H1 (cell line): ENCODE data around the gene CORO1A. TPM values are rescaled to one million over a fixed set of nuclear protein-coding genes. Genes with fewer than 3 reads are reported as not detected.
"Not testable (repeated sequence)": the region's sequence is repeated elsewhere in the genome, so short reads cannot be mapped to it uniquely, and the experiment has no call there.

Experiments
- CTCF ChIA-PET: fragments of 300-600 bp; sonication (Branson Sonifier 250); formaldehyde crosslinking; loops from one replicate; lab custom pipeline; 2021; ENCODE audit not compliant: partially characterized antibody; lab: Charles Lee
- POLR2A ChIA-PET: fragments of 300-600 bp; sonication (Branson Sonifier 250); formaldehyde crosslinking; loops from one replicate; lab custom pipeline; 2021; ENCODE audit warnings: inconsistent platforms; ENCODE audit not compliant: partially characterized antibody; lab: Charles Lee
- DNase-seq, 2 experiments: peaks; one replicate each; pipeline versions ENCODE4 v3.0.0 to v3.0.0-alpha.2; 2010 to 2022; ENCODE audit warnings: low spot score in 2 of 2, low read depth in 1 of 2, mixed read lengths in 1 of 2
- FAIRE-seq: peaks from 2 replicates; lab custom pipeline; 2011; peaks lifted over from hg19 to GRCh38; lab: Jason Lieb, UNC
- H2AFZ ChIP-seq: 2 replicates; pipeline ENCODE4 v1.8.1; 2012; ENCODE audit warnings: low read length, inconsistent platforms
- H2AK5ac ChIP-seq: 2 replicates; pipeline ENCODE4 v1.6.1; 2013; ENCODE audit warnings: low read depth, low read length
- H2BK120ac ChIP-seq: replicated peaks from 2 replicates; pipeline ENCODE3; 2013; ENCODE audit warnings: low read depth, low read length, inconsistent platforms
- H2BK12ac ChIP-seq: 2 replicates; pipeline ENCODE4 v1.6.1; 2013; ENCODE audit warnings: low read depth, low read length
- H2BK15ac ChIP-seq: 2 replicates; pipeline ENCODE4 v1.6.1; 2013; ENCODE audit warnings: low read length
- H2BK20ac ChIP-seq: 2 replicates; pipeline ENCODE4 v1.6.1; 2013; ENCODE audit warnings: low read length
- H2BK5ac ChIP-seq: 2 replicates; pipeline ENCODE4 v1.6.1; 2013; ENCODE audit warnings: low read depth, low read length
- H3K14ac ChIP-seq: 2 replicates; pipeline ENCODE4 v1.6.1; 2013; ENCODE audit warnings: inconsistent platforms; ENCODE audit not compliant: insufficient read length
- H3K18ac ChIP-seq: 2 replicates; pipeline ENCODE4 v1.6.1; 2013; ENCODE audit warnings: low read length; ENCODE audit errors: extremely low read depth
- H3K23ac ChIP-seq: 2 replicates; pipeline ENCODE4 v1.6.1; 2013; ENCODE audit warnings: inconsistent platforms; ENCODE audit not compliant: insufficient read length
- H3K23me2 ChIP-seq: 2 replicates; pipeline ENCODE4 v1.6.1; 2013; ENCODE audit warnings: low read depth, low read length
- H3K27ac ChIP-seq: 2 replicates; pipeline ENCODE4 v1.6.1; 2011; ENCODE audit warnings: low read depth, low read length, inconsistent platforms
- H3K27me3 ChIP-seq, 4 experiments: replicated peaks in 1 of 4; 1 replicate in 1 of 4; 2 replicates in 3 of 4; pipeline versions ENCODE4 v1.6.1 to v1.8.1; 2011 to 2013; ENCODE audit warnings: low read length in 3 of 4, mild to moderate bottlenecking in 3 of 4, inconsistent platforms in 2 of 4, mixed read lengths in 2 of 4, moderate library complexity in 1 of 4; ENCODE audit not compliant: control insufficient read depth in 3 of 4, insufficient read depth in 3 of 4; ENCODE audit errors: extremely low read depth in 1 of 4
- H3K36me3 ChIP-seq, 4 experiments: 2 replicates each; pipeline versions ENCODE4 v1.6.1 to v1.8.1; 2011 to 2013; ENCODE audit warnings: mild to moderate bottlenecking in 4 of 4, low read length in 3 of 4, moderate library complexity in 2 of 4, control low read depth in 1 of 4, inconsistent platforms in 1 of 4; ENCODE audit not compliant: insufficient read depth in 4 of 4, control insufficient read depth in 2 of 4
- H3K4ac ChIP-seq: replicated peaks from 2 replicates; pipeline ENCODE3; 2013; ENCODE audit warnings: low read length, low read depth, mixed read lengths, inconsistent platforms; ENCODE audit not compliant: insufficient read length
- H3K4me1 ChIP-seq, 4 experiments: replicated peaks in 1 of 4; 1 replicate in 1 of 4; 2 replicates in 3 of 4; pipeline versions ENCODE4 v1.6.1 to v1.8.1; 2011 to 2013; ENCODE audit warnings: low read length in 3 of 4, inconsistent platforms in 2 of 4, mixed read lengths in 1 of 4; ENCODE audit not compliant: insufficient read depth in 4 of 4, control insufficient read depth in 3 of 4
- H3K4me2 ChIP-seq, 2 experiments: 2 replicates each; pipeline versions ENCODE4 v1.6.1 to v1.8.1; 2011 to 2013; ENCODE audit warnings: low read depth in 2 of 2, low read length in 2 of 2, control low read depth in 1 of 2, inconsistent platforms in 1 of 2, mild to moderate bottlenecking in 1 of 2; ENCODE audit not compliant: insufficient read depth in 1 of 2
- H3K4me3 ChIP-seq, 4 experiments: fragments of 200-600, 300-600 bp in 1 of 4; sonication (generic), shearing (Covaris generic), sonication (Bioruptor Twin) in 1 of 4; 2 replicates each; pipeline versions ENCODE4 v1.5.1 to v1.8.1; 2011 to 2016; ENCODE audit warnings: low read length in 4 of 4, low read depth in 3 of 4, control low read depth in 2 of 4, inconsistent platforms in 2 of 4, mild to moderate bottlenecking in 2 of 4, mixed read lengths in 1 of 4, moderate library complexity in 1 of 4; ENCODE audit not compliant: insufficient read depth in 2 of 4; ENCODE audit errors: extremely low read depth in 1 of 4
- H3K56ac ChIP-seq: replicated peaks from 2 replicates; pipeline ENCODE3; 2013; ENCODE audit warnings: low read depth, mild to moderate bottlenecking, mixed read lengths, low read length, inconsistent platforms; ENCODE audit not compliant: insufficient read length
- H3K79me1 ChIP-seq: 2 replicates; pipeline ENCODE4 v1.6.1; 2013; ENCODE audit warnings: low read depth, low read length, control low read depth
- H3K79me2 ChIP-seq, 2 experiments: 2 replicates each; pipeline versions ENCODE4 v1.6.1 to v1.8.1; 2012 to 2013; ENCODE audit warnings: low read length in 2 of 2, mild to moderate bottlenecking in 2 of 2, inconsistent platforms in 1 of 2; ENCODE audit not compliant: insufficient read depth in 2 of 2, control insufficient read depth in 1 of 2
- H3K9ac ChIP-seq, 4 experiments: replicated peaks in 1 of 4; 1 replicate in 1 of 4; 2 replicates in 3 of 4; pipeline versions ENCODE4 v1.6.1 to v1.8.1; 2011 to 2013; ENCODE audit warnings: low read depth in 3 of 4, low read length in 3 of 4, control low read depth in 2 of 4, mild to moderate bottlenecking in 2 of 4, moderate library complexity in 2 of 4, inconsistent platforms in 1 of 4; ENCODE audit errors: extremely low read depth in 1 of 4
- H3K9me3 ChIP-seq, 2 experiments: 2 replicates each; pipeline versions ENCODE4 v1.6.1 to v1.8.1; 2012 to 2013; ENCODE audit warnings: mild to moderate bottlenecking in 2 of 2, moderate library complexity in 2 of 2, control low read depth in 1 of 2, inconsistent platforms in 1 of 2, low read depth in 1 of 2, low read length in 1 of 2, mixed read lengths in 1 of 2; ENCODE audit not compliant: insufficient read depth in 2 of 2
- H4K20me1 ChIP-seq, 2 experiments: replicated peaks in 1 of 2; 2 replicates each; pipeline versions ENCODE3 to v1.8.1; 2011 to 2013; ENCODE audit warnings: inconsistent platforms in 2 of 2, low read length in 2 of 2, mild to moderate bottlenecking in 1 of 2; ENCODE audit not compliant: insufficient read depth in 2 of 2, control insufficient read depth in 1 of 2
- H4K5ac ChIP-seq: 2 replicates; pipeline ENCODE4 v1.6.1; 2013; ENCODE audit warnings: low read length, low read depth, mixed read lengths, inconsistent platforms; ENCODE audit not compliant: insufficient read length
- H4K8ac ChIP-seq: 2 replicates; pipeline ENCODE4 v1.8.0; 2013; ENCODE audit warnings: mild to moderate bottlenecking, moderate library complexity, low read length, inconsistent platforms; ENCODE audit not compliant: insufficient read depth; ENCODE audit errors: extremely low read depth
- H4K91ac ChIP-seq: replicated peaks from 2 replicates; pipeline ENCODE3; 2013; ENCODE audit warnings: low read length, mixed read lengths, inconsistent platforms; ENCODE audit not compliant: insufficient read length
- WGBS, 2 experiments: shearing (Covaris generic) in 1 of 2; methylation state at CpG; one replicate each; pipeline versions ENCODE4 v1.1.6 to v1.1.7; 2013 to 2015; ENCODE audit warnings: low lambda C conversion rate in 2 of 2, mixed read lengths in 2 of 2, inconsistent platforms in 1 of 2, low coverage in 1 of 2, missing lambda C conversion rate in 1 of 2; ENCODE audit not compliant: insufficient replicate concordance in 2 of 2, insufficient coverage in 1 of 2, insufficient read length in 1 of 2; ENCODE audit errors: extremely low coverage in 1 of 2, missing lambda C conversion rate in 1 of 2; 5-methylcytosine and 5-hydroxymethylcytosine counted together
- polyA plus RNA-seq, 7 experiments: library from polyadenylated mRNA; depleted of rRNA in 3 of 7; stranded (reverse) in 5 of 7; unstranded in 2 of 7; fragments of >200 nt in 5 of 7; fragments of 200-250 nt in 2 of 7; gene quantifications; 1 replicate in 5 of 7; 2 replicates in 1 of 7; 4 replicates in 1 of 7; pipeline versions ENCODE4 v1.2.1 to v1.2.3, GENCODE V29; 2011 to 2013; ENCODE audit warnings: missing spikeins in 2 of 7, mixed read lengths in 2 of 7
- total RNA-seq: library from RNA; stranded (reverse); fragmentation: NEBNext Ultra II Directional; extraction: Animal tissue kit (Norgen Biotek cat#: 25700); gene quantifications from 2 replicates; pipeline ENCODE4 v1.2.1, GENCODE V29; 2021

The CORO1A gene
- total and polyA plus RNA-seq, 2 of the 8 experiments (the other 6 are each of a cell fraction or from before 2014, with no cell fraction given) = 10.9 to 11.7 TPM

DNA sequence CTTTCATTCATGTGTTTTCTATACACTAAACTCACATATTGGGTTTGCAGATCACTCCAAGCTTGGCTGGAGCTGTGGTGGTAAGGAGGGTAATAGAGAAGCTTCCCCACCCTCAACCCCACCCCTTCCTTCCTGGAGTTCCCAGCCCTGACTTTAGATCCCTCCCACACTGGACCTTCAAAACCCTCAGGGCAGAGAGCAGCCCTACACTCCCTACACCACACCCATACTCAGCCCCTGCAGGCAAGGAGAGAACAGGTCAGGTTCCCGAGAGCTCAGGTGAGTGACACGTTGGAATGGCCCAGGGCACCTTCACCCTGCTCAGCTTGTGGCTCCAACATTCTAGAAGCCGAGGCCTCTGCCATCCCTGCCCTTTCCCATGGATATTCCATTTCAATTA, 15.6 kb downstream of the CORO1A start, which contains the start of gene SULT1A3:
SULT1A3 (plus strand) TSS at position 207 of the 400 bp plus-strand sequence. CDS start 1,474 bp downstream, outside the sequence.
- H3K4ac ChIP-seq, H4K91ac ChIP-seq, CTCF ChIA-PET, FAIRE-seq, H2BK20ac ChIP-seq, POLR2A ChIA-PET, H4K8ac ChIP-seq, DNase-seq, H3K4me3 ChIP-seq, H2BK5ac ChIP-seq, H3K27me3 ChIP-seq, H2BK12ac ChIP-seq, H3K56ac ChIP-seq, H4K5ac ChIP-seq, H2BK120ac ChIP-seq, H2AK5ac ChIP-seq, H3K23me2 ChIP-seq, H2AFZ ChIP-seq, H3K4me1 ChIP-seq, H3K23ac ChIP-seq, H3K9ac ChIP-seq, H3K36me3 ChIP-seq, H4K20me1 ChIP-seq, H3K18ac ChIP-seq, H3K9me3 ChIP-seq, H2BK15ac ChIP-seq, H3K79me1 ChIP-seq, H3K14ac ChIP-seq, H3K4me2 ChIP-seq, H3K27ac ChIP-seq, H3K79me2 ChIP-seq: not testable (repeated sequence)
- WGBS, 2 experiments = no CpG with 5 or more reads among the region's 3 CpGs

- WGBS, 2 experiments = no CpG with 5 or more reads among the region's 15 CpGs
- H4K91ac ChIP-seq, POLR2A ChIA-PET, H3K14ac ChIP-seq, H3K56ac ChIP-seq, H3K79me1 ChIP-seq, H2BK12ac ChIP-seq, H3K79me2 ChIP-seq, H2AFZ ChIP-seq, DNase-seq, CTCF ChIA-PET, H3K18ac ChIP-seq, H4K8ac ChIP-seq, H3K27ac ChIP-seq, H3K4me2 ChIP-seq, H2BK15ac ChIP-seq, H3K9me3 ChIP-seq, H2BK120ac ChIP-seq, H3K4ac ChIP-seq, H4K20me1 ChIP-seq, H3K4me1 ChIP-seq, H2BK20ac ChIP-seq, H3K4me3 ChIP-seq, H3K23ac ChIP-seq, H2BK5ac ChIP-seq, H3K27me3 ChIP-seq, H3K23me2 ChIP-seq, FAIRE-seq, H3K36me3 ChIP-seq, H2AK5ac ChIP-seq, H3K9ac ChIP-seq, H4K5ac ChIP-seq: not testable (repeated sequence)
Measured at GRCh38 chr16:30199608-30200343, 16.4 kb downstream of the CORO1A start.
